GM19193 (cell line): ENCODE results near the gene FHIT.

Experiments
- POLR2A ChIP-seq: IDR thresholded peaks from 4 replicates; pipeline ENCODE4 v1.6.1; 2011; ENCODE audit not compliant: insufficient read depth, insufficient read length; ENCODE audit errors: extremely low read depth

The FHIT gene

DNA sequence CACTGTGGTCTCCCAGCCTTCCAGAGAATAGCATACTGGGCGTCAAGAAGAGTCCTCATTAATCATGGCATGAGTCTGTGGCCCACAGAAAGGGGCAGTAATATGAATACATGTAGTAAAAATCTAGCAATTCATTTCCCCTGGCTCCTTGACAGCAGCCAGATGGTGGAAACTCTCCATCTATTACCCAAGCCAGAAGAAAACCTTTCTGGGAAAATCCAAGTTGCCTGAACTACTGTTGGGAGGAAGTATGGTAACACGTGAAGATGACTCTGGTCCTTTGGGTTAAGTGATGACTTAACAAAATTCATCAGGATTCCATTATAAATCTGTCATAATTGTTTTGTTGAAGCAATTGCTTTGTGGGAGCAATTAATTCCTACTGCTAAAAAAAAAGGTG is 530.5 kb downstream of the FHIT start:
- TF ChIP-seq POLR2A = no peak

DNA sequence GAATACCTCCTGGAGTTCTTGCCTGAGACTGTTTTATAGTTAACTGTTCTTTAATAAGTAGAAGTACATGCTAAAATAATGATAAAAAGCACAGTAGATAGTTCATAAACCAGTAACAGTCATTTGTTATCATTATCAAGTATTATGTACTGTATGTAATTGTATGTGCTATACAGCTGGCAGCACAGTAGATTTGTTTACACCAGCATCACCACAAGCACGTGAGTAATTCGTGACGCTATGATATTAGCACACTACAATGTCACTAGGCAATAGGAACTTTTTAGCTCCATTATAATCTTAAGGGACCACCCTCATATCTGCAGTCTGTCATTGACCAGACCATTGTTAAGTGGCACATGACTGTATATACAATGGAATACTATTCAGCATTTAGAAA is 534.7 kb downstream of the FHIT start:
- no peak for TF ChIP-seq POLR2A

DNA sequence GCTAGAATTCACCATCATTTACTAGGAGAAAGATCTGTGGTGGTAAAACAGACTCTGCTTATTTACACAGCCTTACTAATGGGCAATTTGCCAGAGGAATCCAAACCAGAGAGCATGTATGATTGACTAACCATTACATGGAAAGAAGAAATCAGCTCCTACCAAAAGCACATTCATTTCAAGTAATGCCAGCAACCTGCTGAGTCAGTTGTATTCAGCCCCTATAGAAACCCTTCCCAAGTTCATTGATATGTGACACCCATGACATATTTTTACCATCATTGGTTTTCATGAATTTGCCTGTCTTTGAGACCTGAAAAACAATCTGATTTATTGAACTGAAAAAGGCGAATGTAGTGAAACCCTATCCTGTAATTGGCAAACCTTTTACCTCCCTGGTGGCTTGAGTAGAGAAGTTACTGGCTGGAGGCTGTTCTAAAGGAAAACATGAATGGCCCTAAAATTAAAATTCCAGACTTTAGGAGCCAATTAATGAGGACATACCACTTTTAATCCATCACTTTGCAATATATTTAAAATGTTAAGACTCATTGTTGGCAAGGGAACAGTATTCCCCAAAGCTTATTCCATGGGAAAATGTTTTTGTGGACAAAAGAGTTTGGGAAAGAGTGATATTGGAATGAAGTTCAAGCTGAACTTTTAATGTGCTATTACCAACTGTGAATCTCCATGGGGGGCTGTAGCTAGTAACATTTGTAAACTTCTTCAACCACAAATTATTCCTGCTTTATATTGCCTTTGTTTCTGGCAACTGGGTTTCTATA is 542.9 kb downstream of the FHIT start:
- no peak for TF ChIP-seq POLR2A

DNA sequence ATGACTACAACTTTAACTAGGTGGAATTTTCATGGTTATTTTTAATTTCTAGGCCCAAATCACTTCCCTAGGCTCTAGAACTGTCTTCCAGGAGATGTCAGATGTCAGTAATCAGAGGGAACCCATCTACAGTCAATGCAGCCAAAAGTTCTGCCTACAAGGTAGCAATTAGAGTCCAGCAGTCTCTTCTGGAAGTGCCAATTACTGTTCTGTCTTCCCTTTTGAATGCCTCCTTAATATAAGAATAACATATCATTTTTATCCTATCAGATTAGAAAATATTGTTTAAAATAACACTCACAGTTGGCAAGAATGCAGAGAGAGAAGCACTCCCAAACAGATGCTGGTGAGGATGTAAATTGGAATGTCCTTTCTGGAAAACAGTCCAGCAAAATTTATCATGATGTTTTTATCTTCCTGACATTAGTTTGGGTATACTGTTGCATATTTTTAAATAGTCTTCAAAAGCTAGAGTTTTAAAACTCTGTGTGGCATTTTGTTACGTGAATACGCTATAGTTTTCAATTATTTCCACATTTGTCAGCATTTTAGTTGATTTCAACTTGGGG is 543.7 kb downstream of the FHIT start:
- no peak for TF ChIP-seq POLR2A

DNA sequence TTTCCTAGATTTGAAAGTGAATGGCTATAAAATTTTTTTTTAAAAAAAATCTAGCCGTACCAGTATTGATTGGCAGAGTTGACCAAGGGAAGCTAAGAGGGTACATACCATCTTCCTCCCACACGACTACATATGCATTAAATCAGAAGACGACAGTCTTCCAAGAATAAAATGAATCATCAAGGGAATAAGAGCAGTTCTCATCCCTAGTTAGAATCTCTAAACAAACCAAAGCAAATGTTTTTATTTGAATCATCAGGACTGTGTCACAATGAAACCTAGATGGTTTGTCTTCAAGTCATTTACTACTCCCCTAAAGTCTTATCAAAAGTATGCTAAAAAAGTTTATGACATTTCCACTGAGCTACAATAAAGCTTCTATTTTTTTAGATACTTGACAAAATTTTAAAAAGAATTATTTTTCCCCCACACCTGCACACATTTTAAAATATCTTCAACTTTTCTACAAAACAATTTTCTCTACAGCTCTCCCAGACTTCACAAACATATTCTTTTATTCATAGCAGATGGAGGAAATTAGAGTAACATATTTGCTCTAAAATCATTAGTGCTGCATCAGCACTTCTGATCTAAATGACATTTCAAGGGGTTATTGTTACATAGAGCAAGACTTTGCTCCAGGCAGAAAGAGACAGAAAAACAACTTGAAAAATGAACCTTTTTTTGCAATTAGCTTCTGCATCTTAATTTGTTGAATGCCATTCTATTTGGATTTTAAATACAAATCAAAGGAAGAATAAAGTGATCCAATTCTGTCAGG is 547.1 kb downstream of the FHIT start:
- TF ChIP-seq POLR2A = no peak

DNA sequence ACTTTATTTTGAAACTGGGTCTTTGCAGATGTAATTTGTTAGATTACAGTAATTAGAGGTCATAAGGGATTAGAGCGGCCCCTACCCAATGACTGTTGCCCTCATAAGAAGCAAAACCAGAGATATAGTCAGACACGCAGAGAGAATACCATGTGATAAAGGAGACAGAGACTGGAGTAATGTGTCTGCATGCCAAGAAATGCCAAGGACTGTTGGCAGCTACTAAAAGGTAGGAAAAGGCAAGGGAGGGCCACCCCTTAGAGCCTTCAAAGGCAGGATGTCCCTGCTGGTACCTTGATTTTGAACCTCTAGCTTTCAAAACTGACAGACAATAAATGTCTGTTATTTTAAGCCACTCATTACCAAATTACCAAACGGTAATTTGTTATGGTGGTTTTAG is 548.2 kb downstream of the FHIT start:
- no peak for TF ChIP-seq POLR2A

DNA sequence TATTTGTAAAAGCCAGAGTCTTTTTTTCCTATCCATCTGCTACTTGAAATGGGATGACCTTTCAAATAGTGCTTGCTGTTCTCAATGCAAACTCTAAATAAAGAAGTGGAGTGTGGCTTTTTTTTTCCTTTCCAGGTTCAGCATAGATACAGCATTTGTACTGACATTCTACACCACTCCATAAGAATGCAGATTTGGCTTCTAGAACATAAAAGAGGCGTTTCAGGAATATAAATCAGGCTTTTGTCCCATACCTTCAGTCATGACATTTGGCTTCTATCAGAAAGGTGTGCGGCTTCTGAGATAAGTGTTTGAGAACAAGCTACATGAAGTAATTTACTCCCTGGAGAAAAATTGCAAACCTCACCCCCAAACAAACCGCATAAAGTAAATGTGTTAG is 553.1 kb downstream of the FHIT start:
- no peak for TF ChIP-seq POLR2A

DNA sequence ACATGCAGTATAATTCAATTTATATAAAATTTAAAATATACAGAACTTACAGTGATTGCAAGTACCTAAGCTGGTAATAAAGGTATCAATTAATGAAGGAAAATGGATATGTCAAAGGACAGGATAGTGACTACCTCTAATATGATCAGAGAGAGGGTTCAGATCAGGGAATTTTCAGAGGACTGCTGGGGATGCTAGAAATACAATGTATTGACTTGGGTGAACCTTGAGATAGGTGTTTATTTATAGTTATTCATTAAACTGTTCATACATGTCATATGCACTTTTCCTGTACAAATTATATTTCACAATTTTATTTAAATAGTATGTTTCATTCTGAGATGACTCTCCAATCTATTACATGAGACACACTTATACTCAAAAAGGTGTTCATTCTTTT is 554.1 kb downstream of the FHIT start:
- no peak for TF ChIP-seq POLR2A

DNA sequence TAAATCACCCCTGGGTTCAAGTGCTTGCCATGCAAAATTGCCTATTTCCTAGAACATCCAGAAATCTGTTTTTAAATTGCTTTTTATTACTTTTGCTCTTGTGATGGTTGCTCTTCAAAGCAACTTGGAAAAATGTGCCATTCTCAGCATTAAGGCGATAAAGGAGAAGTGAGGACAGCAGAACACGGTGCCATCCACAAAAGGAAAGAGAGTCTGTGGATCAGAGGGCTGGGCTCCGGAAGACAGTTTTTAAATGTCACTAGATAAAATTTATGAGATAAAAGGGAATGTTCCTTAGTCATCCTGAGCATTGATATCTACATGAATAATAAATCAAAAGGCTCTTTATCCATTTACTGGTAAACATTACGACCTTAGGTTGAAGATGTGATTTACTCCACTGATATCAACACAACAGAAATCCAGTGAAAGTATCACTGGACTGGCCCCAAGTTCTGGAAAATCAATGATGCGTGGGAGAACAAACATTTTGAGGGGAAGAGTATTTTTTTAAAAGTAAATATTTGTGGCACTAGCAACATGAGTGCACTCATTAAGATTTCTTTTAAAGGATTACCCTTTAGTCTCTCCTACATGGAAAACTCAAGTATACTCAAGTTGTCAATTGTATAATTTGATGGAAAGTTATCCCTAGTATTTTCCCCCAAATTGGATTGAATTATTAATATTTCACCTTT is 554.7 kb downstream of the FHIT start:
- TF ChIP-seq POLR2A = no peak

DNA sequence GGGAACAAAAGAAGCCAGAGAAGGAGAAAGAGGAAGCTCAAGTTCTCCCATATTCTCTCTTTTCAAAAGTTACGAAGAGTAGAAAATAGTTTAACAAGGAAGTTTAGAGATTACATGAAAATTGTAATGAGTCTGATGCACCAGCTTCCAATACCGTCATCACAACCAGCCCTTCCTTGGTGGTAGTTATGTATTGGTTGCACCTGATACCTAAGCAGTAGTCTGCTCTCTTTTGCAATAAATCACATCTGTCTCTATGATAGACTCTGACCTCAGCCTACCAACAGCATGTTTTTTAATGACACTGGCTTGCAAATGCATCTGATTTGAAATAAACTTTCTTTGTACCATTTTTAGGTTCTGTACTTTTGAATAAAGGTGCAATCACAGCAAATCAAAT is 575.8 kb downstream of the FHIT start:
- TF ChIP-seq POLR2A = no peak

DNA sequence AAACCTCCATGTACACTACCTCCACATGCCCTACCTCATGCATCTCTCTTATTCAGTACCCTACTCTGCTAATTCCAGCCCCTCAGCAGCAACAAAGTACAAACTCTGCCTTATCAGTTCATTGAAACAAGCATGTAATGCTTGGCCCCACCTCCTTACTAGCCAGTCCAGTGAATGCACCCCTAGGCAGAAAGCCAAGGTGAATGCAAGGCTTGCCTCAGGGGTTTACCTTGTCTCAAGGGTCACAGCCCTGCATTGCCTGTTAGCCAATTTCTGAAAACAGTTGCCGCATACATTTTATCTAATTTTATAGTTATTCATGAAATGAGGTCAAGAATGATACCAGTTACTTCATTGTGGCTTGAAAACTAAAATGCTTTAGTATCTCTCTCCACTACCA is 576.4 kb downstream of the FHIT start:
- no peak for TF ChIP-seq POLR2A

DNA sequence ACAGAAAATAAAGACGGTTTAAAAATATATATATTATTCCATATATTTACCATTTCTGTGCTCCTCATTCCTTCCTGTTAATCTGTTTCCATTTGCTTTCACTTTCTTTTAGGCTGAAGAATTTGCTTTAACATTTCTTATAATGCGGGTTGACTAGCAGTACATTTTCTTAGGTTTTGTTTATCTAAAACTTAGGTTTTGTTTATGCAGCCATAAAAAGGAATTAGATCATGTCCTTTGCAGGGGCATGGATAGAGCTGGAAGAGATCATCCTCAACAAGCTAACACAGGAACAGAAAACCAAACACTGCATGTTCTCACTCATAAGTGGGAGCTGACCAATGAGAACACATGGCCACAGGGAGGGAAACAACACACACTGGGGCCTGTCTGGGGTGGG is 578.1 kb downstream of the FHIT start:
- TF ChIP-seq POLR2A = no peak

DNA sequence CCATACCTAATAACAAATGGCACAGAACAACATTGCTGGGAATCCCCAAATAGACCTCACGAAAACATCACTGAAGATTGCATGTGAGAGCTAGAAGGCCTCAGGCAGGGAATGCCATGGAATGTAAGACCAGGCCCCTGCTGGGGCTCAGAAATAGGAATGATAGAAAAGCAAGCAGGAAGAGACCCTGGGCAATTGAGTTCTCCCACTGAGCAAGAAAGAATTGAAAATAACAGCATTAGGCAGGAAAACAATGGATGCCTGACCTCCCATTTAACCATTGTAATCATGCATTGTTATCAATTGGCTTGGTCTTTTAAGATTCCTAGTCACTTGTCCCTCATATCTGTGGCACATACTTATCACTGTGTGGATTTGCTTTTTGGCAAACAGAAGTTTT is 581.6 kb downstream of the FHIT start:
- no peak for TF ChIP-seq POLR2A

DNA sequence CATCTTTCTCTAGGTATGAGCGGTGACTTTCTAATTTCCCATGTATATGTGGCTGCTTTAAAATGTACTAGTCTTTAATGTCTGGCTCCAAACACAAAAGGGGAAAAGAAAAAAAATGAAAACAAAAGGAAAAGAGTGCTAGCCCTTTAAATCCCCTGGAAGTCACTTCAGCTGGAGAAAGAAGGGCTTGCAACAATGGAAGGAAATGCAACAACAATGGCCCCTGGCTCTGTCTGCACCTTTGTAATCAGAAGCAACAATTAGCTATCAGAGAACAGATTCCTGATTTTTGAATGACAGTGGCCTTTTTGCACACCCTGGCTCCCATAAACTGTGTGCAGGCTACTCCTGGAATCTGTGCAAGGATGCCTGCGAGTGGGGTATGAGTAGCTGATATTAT is 591.2 kb downstream of the FHIT start:
- no peak for TF ChIP-seq POLR2A

DNA sequence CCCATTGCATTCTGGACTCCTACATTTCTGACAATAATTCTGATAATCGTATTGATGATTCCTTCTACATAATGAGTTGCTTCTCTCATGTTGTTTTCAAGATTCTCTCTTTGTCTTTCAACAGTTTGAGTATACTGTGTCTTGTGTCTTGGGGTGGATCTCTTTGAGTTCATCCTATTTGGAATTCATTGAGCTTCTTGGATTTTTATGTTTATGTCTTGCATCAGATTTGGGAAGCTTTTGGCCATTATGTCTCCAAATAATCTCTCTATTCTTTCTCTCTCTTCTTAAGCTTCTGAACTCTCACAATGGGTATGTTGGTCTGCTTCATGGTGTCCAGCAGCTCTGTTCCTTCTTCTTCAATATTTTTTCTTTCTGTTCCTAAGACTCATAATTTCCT is 592.2 kb downstream of the FHIT start:
- TF ChIP-seq POLR2A = no peak

DNA sequence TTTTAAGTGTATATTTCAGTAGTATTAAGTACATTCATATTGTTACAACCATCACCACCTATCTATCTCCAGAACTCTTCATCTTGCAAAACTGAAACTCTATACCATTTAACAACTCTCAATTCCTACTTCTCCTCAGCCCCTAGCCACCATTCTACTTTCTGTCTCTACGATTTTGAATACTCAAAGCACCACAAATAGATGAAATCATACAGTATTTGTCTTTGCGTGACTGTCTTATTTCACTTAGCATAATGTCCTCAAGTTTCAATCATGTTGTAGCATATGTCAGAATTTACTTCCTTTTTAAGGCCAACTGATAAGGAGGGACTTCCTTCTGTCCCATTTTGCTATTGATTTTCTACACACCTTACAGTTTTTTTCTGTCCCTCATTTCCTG is 593.3 kb downstream of the FHIT start:
- TF ChIP-seq POLR2A = no peak

DNA sequence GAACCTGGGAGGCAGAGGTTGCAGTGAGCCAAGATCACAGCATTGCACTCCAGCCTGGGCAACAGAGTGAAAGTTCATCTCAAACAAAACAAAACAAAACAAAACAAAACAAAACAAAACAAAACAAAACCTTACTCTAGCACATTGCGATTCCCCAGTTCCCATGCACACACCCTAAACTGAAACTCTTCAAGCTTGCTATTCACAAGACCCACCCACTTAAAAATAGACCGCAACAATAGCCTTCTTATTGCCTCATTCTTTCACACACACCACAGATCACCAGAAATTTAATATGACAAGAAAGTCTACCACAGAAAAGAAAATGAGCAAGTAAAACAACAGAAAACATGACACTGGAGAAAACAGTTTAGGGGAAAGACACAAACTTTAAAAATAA is 598.4 kb downstream of the FHIT start:
- TF ChIP-seq POLR2A = no peak
